ENCODE measurements around the gene FLNA.

FLNA gene

GRCh38 chrX:154317391-154317995 lies 56.9 kb downstream of the FLNA start (continued):
- TF ChIP-seq POU6F1 (CRISPR knock-in tag; IDR thresholded peaks at IDR 0.05; ENCODE audit: borderline replicate concordance, low read depth), result no peak

GRCh38 chrX:154315416-154315815 lies 59.0 kb downstream of the FLNA start:
- no peak for TF ChIP-seq RARB (CRISPR knock-in tag; IDR thresholded peaks at IDR 0.05)
- TF ChIP-seq TCF4 (CRISPR knock-in tag; IDR thresholded peaks at IDR 0.05; ENCODE audit: borderline replicate concordance), result no peak
- no peak for TF ChIP-seq ZNF70 (CRISPR knock-in tag; IDR thresholded peaks at IDR 0.05)
- TF ChIP-seq OSR1 (CRISPR knock-in tag; IDR thresholded peaks at IDR 0.05), result no peak
- TF ChIP-seq TSHZ2 (CRISPR knock-in tag; IDR thresholded peaks at IDR 0.05), result no peak
- TF ChIP-seq BACH2 (CRISPR knock-in tag; IDR thresholded peaks at IDR 0.05; ENCODE audit: borderline replicate concordance), result no peak
- TF ChIP-seq PATZ1 (CRISPR knock-in tag; IDR thresholded peaks at IDR 0.05; ENCODE audit: borderline replicate concordance), result no peak
- TF ChIP-seq ZFP3 (CRISPR knock-in tag; IDR thresholded peaks at IDR 0.05), result no peak
- TF ChIP-seq ARNTL (CRISPR knock-in tag; IDR thresholded peaks at IDR 0.05; ENCODE audit: borderline replicate concordance, low read depth), result no peak
- TF ChIP-seq ZNF565 (CRISPR knock-in tag; conservative IDR thresholded peaks at IDR 0.05; ENCODE audit: low read depth), result no peak
- no peak for ATAC-seq

- TF ChIP-seq BACH2 (CRISPR knock-in tag; IDR thresholded peaks at IDR 0.05; ENCODE audit: borderline replicate concordance) (no peak), ESRRG (CRISPR knock-in tag; IDR thresholded peaks at IDR 0.05) (no peak), ZNF8 (CRISPR knock-in tag; IDR thresholded peaks at IDR 0.05) (no peak), PPARA (CRISPR knock-in tag; IDR thresholded peaks at IDR 0.05; ENCODE audit: borderline replicate concordance) (no peak), GLIS3 (CRISPR knock-in tag; IDR thresholded peaks at IDR 0.05) (no peak), CREB5 (CRISPR knock-in tag; IDR thresholded peaks at IDR 0.05; ENCODE audit: low read depth) (no peak), ZNF70 (CRISPR knock-in tag; IDR thresholded peaks at IDR 0.05) (no peak)
- no peak for ATAC-seq
These were observed 61.3 kb downstream of the FLNA start for GRCh38 chrX:154313147-154313546.

- ATAC-seq, result no peak
- no peak for TF ChIP-seq RARB (CRISPR knock-in tag; IDR thresholded peaks at IDR 0.05)
- TF ChIP-seq PPARA (CRISPR knock-in tag; IDR thresholded peaks at IDR 0.05; ENCODE audit: borderline replicate concordance), result no peak
- no peak for TF ChIP-seq ISL1 (CRISPR knock-in tag; IDR thresholded peaks at IDR 0.05)
- TF ChIP-seq CSDC2 (CRISPR knock-in tag; IDR thresholded peaks at IDR 0.05), result no peak
- no peak for TF ChIP-seq SNAI2 (CRISPR knock-in tag; IDR thresholded peaks at IDR 0.05)
- no peak for TF ChIP-seq PATZ1 (CRISPR knock-in tag; IDR thresholded peaks at IDR 0.05; ENCODE audit: borderline replicate concordance)
- no peak for TF ChIP-seq CSRNP3 (CRISPR knock-in tag; IDR thresholded peaks at IDR 0.05)
- no peak for TF ChIP-seq OSR1 (CRISPR knock-in tag; IDR thresholded peaks at IDR 0.05)
- no peak for TF ChIP-seq TOX (CRISPR knock-in tag; IDR thresholded peaks at IDR 0.05; ENCODE audit: borderline replicate concordance)
- TF ChIP-seq TSHZ2 (CRISPR knock-in tag; IDR thresholded peaks at IDR 0.05), result no peak
- TF ChIP-seq ARNTL (CRISPR knock-in tag; IDR thresholded peaks at IDR 0.05; ENCODE audit: borderline replicate concordance, low read depth), result no peak
These were observed 62.3 kb downstream of the FLNA start for GRCh38 chrX:154312116-154312515.
